ENCODE data around the gene OMA1. TPM values are rescaled to one million over a fixed set of nuclear protein-coding genes. Genes with fewer than 3 reads are reported as not detected.

Gene OMA1
- polyA plus RNA-seq, 1 of the 3 experiments (the other 2 are of a cell fraction): 6.9 TPM

DNA sequence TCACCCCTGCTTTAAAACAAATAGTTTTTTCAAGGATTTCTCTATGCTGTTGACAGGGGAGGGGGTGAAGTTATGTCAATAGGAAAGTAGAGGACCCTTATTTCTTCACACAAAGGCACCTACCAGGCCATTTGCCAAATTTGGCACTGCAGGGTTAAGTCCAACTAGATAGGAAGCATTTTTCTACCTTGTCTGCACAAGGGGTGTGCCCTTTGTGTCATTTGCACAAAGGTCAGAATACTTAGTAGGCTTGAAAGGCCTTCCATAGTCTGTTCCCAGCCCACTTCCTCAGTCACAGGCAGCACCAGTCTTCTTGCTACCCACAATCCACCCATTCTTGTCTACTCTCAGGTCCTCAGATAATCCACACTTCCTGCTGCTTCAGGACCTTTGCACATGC, 23.6 kb upstream of the OMA1 start:
- Histone ChIP-seq H3K27ac (ENCODE audit: low read depth in 2 of 2, low read length in 1 of 2) (no peak overlapping the region), H3K9me2 (no peaks in the 10 kb centered on the region), H3K4me1 (ENCODE audit: control insufficient read depth in 1 of 2, insufficient read depth in 2 of 2, low read depth in 1 of 2, low read length in 1 of 2) (no peaks in the 10 kb centered on the region; a peak in 1 of 4 replicates), H3K4me3 (ENCODE audit: low read depth in 2 of 2, low read length in 1 of 2) (no peak overlapping the region), H3K79me2 (ENCODE audit: insufficient read depth) (no peaks in the 10 kb centered on the region), H2AFZ (ENCODE audit: low read depth) (no peak overlapping the region), H3K4me2 (no peak overlapping the region), H3K9ac (no peak overlapping the region), H3K36me3 (replicated peaks in 1 of 2; ENCODE audit: control insufficient read depth in 1 of 2, insufficient read depth in 2 of 2, low read length in 1 of 2) (no peaks in the 10 kb centered on the region), H3F3A (replicated peaks; ENCODE audit: insufficient read depth) (no peaks in the 10 kb centered on the region), H3K9me3 (no peaks in the 10 kb centered on the region), H4K20me1 (ENCODE audit: insufficient read depth) (no peaks in the 10 kb centered on the region), H3K27me3 (ENCODE audit: insufficient read depth) (no peaks in the 10 kb centered on the region)
- CTCF ChIA-PET: no interaction called here
- POLR2A ChIA-PET: no interaction called here
- DNase-seq: no peak
- no peak for TF ChIP-seq SIN3A (IDR thresholded peaks at IDR 0.05; ENCODE audit: borderline replicate concordance, low read depth, low read length)
- TF ChIP-seq CHD2 (IDR thresholded peaks at IDR 0.05; ENCODE audit: low read length, partially characterized antibody): no peak
- TF ChIP-seq, protein P1, sequence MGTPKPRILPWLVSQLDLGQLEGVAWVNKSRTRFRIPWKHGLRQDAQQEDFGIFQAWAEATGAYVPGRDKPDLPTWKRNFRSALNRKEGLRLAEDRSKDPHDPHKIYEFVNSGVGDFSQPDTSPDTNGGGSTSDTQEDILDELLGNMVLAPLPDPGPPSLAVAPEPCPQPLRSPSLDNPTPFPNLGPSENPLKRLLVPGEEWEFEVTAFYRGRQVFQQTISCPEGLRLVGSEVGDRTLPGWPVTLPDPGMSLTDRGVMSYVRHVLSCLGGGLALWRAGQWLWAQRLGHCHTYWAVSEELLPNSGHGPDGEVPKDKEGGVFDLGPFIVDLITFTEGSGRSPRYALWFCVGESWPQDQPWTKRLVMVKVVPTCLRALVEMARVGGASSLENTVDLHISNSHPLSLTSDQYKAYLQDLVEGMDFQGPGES (IDR thresholded peaks at IDR 0.05; ENCODE audit: low read depth, low read length): no peak
- no peak for TF ChIP-seq NRF1 (IDR thresholded peaks at IDR 0.05; ENCODE audit: low read depth, low read length)

DNA sequence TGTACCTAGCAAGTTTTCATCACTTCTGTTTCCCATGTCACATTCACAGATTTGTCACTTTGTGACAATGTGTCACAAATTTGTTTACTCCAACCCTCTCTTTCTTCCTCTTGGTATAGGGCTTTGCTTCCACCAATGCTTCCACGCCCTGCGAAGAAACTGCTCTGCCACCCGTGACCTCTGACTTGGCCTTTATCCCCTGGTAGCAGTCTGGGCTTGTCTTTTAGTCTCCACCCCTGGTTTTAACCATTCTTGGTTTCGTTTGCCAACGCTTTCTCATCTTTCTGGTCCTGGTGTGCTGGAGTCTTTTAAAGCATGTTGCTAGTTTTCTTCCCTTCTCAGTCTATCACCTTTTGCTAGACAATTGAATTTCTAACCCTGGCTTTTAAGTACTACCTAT, 22.4 kb upstream of the OMA1 start:
- no peak overlapping the region for H3K9ac ChIP-seq
- no peak overlapping the region for H2AFZ ChIP-seq (ENCODE audit: low read depth)
- H4K20me1 ChIP-seq (ENCODE audit: insufficient read depth): no peaks in the 10 kb centered on the region
- H3K27ac ChIP-seq (ENCODE audit: low read depth in 2 of 2, low read length in 1 of 2): no peak overlapping the region
- TF ChIP-seq FOXJ3 (CRISPR knock-in tag; IDR thresholded peaks at IDR 0.05): no peak
- no peak for TF ChIP-seq MXI1 (IDR thresholded peaks at IDR 0.05; ENCODE audit: low read depth, low read length)
- TF ChIP-seq JUND (IDR thresholded peaks at IDR 0.05): no peak
- no peak for TF ChIP-seq EP300 (IDR thresholded peaks at IDR 0.05; ENCODE audit: borderline replicate concordance in 1 of 2, low read depth in 1 of 2, low read length in 1 of 2)
- no peak for TF ChIP-seq GATA2 (CRISPR knock-in tag; IDR thresholded peaks at IDR 0.05)
- TF ChIP-seq ELF1 (IDR thresholded peaks at IDR 0.05): no peak
- no peak for TF ChIP-seq TAF1 (IDR thresholded peaks at IDR 0.05; ENCODE audit: borderline replicate concordance, low read depth, low read length)
- TF ChIP-seq, protein P2, sequence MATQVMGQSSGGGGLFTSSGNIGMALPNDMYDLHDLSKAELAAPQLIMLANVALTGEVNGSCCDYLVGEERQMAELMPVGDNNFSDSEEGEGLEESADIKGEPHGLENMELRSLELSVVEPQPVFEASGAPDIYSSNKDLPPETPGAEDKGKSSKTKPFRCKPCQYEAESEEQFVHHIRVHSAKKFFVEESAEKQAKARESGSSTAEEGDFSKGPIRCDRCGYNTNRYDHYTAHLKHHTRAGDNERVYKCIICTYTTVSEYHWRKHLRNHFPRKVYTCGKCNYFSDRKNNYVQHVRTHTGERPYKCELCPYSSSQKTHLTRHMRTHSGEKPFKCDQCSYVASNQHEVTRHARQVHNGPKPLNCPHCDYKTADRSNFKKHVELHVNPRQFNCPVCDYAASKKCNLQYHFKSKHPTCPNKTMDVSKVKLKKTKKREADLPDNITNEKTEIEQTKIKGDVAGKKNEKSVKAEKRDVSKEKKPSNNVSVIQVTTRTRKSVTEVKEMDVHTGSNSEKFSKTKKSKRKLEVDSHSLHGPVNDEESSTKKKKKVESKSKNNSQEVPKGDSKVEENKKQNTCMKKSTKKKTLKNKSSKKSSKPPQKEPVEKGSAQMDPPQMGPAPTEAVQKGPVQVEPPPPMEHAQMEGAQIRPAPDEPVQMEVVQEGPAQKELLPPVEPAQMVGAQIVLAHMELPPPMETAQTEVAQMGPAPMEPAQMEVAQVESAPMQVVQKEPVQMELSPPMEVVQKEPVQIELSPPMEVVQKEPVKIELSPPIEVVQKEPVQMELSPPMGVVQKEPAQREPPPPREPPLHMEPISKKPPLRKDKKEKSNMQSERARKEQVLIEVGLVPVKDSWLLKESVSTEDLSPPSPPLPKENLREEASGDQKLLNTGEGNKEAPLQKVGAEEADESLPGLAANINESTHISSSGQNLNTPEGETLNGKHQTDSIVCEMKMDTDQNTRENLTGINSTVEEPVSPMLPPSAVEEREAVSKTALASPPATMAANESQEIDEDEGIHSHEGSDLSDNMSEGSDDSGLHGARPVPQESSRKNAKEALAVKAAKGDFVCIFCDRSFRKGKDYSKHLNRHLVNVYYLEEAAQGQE (IDR thresholded peaks at IDR 0.05; ENCODE audit: low read depth, low read length): no peak
- TF ChIP-seq, protein P3, sequence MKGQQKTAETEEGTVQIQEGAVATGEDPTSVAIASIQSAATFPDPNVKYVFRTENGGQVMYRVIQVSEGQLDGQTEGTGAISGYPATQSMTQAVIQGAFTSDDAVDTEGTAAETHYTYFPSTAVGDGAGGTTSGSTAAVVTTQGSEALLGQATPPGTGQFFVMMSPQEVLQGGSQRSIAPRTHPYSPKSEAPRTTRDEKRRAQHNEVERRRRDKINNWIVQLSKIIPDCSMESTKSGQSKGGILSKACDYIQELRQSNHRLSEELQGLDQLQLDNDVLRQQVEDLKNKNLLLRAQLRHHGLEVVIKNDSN (IDR thresholded peaks at IDR 0.05; ENCODE audit: borderline replicate concordance, low read depth): no peak
- no peak for TF ChIP-seq SMC3 (IDR thresholded peaks at IDR 0.05; ENCODE audit: low read depth, low read length)
- TF ChIP-seq, protein P4, sequence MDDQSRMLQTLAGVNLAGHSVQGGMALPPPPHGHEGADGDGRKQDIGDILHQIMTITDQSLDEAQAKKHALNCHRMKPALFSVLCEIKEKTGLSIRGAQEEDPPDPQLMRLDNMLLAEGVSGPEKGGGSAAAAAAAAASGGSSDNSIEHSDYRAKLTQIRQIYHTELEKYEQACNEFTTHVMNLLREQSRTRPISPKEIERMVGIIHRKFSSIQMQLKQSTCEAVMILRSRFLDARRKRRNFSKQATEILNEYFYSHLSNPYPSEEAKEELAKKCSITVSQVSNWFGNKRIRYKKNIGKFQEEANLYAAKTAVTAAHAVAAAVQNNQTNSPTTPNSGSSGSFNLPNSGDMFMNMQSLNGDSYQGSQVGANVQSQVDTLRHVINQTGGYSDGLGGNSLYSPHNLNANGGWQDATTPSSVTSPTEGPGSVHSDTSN (IDR thresholded peaks at IDR 0.05): no peak
- TF ChIP-seq MEF2A (IDR thresholded peaks at IDR 0.05; ENCODE audit: borderline replicate concordance, low read depth): no peak
- TF ChIP-seq NFIC (IDR thresholded peaks at IDR 0.05; ENCODE audit: borderline replicate concordance): no peak
- TF ChIP-seq FOXM1 (IDR thresholded peaks at IDR 0.05; ENCODE audit: low read depth): no peak
- no peaks in the 10 kb centered on the region for H3K9me2 ChIP-seq
- H3K9me3 ChIP-seq: no peaks in the 10 kb centered on the region
- no peaks in the 10 kb centered on the region for H3K27me3 ChIP-seq (ENCODE audit: insufficient read depth)
- H3K4me2 ChIP-seq: no peak overlapping the region
- ChIA-PET CTCF (interaction anchor here (1.0 kb wide), 1 partner anchor 53 kb away, joined by 3 read pairs; no protein-coding TSS in a partner anchor), POLR2A (no interaction called here)
- H3K4me1 ChIP-seq (ENCODE audit: control insufficient read depth in 1 of 2, insufficient read depth in 2 of 2, low read depth in 1 of 2, low read length in 1 of 2): no peaks in the 10 kb centered on the region; a peak in 1 of 4 replicates
- H3K79me2 ChIP-seq (ENCODE audit: insufficient read depth): no peaks in the 10 kb centered on the region
- DNase-seq: no peak
- no peaks in the 10 kb centered on the region for H3K36me3 ChIP-seq (replicated peaks in 1 of 2; ENCODE audit: control insufficient read depth in 1 of 2, insufficient read depth in 2 of 2, low read length in 1 of 2)
- WGBS (ENCODE audit: low lambda C conversion rate): 92% methylated on average over 5 of the region's 5 CpGs
- H3F3A ChIP-seq (replicated peaks; ENCODE audit: insufficient read depth): no peaks in the 10 kb centered on the region
- H3K4me3 ChIP-seq (ENCODE audit: low read depth in 2 of 2, low read length in 1 of 2): no peak overlapping the region
